K562 (cell line): Measurements from ENCODE around the gene P4HB. TPM values are rescaled to one million over a fixed set of nuclear protein-coding genes. Genes with fewer than 3 reads are reported as not detected.

Experiments used
- ELF2 ChIP-seq: fragments of 250-450 bp; sonication (Bioruptor Pico); IDR thresholded peaks from 2 replicates; pipeline ENCODE4 v1.5.0; 2021; ENCODE audit warnings: mild to moderate bottlenecking
- HMGN3 ChIP-seq: IDR thresholded peaks from 2 replicates; pipeline ENCODE4 v1.6.1; 2011; ENCODE audit warnings: borderline replicate concordance, low read depth, mild to moderate bottlenecking, mixed read lengths, low read length; ENCODE audit not compliant: insufficient read length; ENCODE audit errors: extremely low read depth
- JUND ChIP-seq, 2 experiments: IDR thresholded peaks; 2 replicates in 1 of 2; 3 replicates in 1 of 2; pipeline ENCODE4 v1.6.1; 2011; ENCODE audit warnings: borderline replicate concordance in 2 of 2, low read depth in 2 of 2, low read length in 2 of 2, improper control_type of control experiment in 1 of 2, missing biosample characterization in 1 of 2, missing genetic modification characterization in 1 of 2, missing genetic modification reagents in 1 of 2
- MYC ChIP-seq, 2 experiments: fragments of 250-450 bp in 1 of 2; sonication (Bioruptor Pico) in 1 of 2; IDR thresholded peaks; 2 replicates each; pipeline versions ENCODE4 v1.5.1 to v1.6.1; 2012 to 2021; ENCODE audit warnings: low read depth in 2 of 2, borderline replicate concordance in 1 of 2, improper control_type of control experiment in 1 of 2, low read length in 1 of 2, mild to moderate bottlenecking in 1 of 2, moderate library complexity in 1 of 2
- POLR2H ChIP-seq: IDR thresholded peaks from 2 replicates; pipeline ENCODE4 v1.6.1; 2016; ENCODE audit warnings: missing genetic modification characterization, low read depth, mild to moderate bottlenecking, control low read depth, missing compliant biosample characterization, moderate library complexity
- RBBP5 ChIP-seq: fragments of 200-600 bp; sonication (generic); IDR thresholded peaks from 2 replicates; pipeline ENCODE4 v1.6.1; 2012; ENCODE audit warnings: borderline replicate concordance, mild to moderate bottlenecking, low read length, control low read depth, inconsistent platforms; ENCODE audit not compliant: insufficient read depth, poor library complexity, severe bottlenecking
- SREBF2 ChIP-seq: sonication (generic); formaldehyde crosslinking; IDR thresholded peaks from 2 replicates; pipeline ENCODE4 v1.4.0; 2020; ENCODE audit warnings: mild to moderate bottlenecking, missing genetic modification reagents
- ZFP1 ChIP-seq: fragments of 450-650 bp; formaldehyde crosslinking; IDR thresholded peaks from 2 replicates; pipeline ENCODE4 v1.4.0; 2020; ENCODE audit warnings: mild to moderate bottlenecking, mixed read lengths
- ZNF785 ChIP-seq: fragments of 250-450 bp; sonication (Bioruptor Pico); IDR thresholded peaks from 2 replicates; pipeline ENCODE4 v1.4.0; 2020; ENCODE audit warnings: mild to moderate bottlenecking
- polyA plus RNA-seq, 8 experiments: library from polyadenylated mRNA; depleted of rRNA in 4 of 8; stranded (reverse) in 5 of 8; unstranded in 3 of 8; fragments of >200 nt; fragmentation: Nextera tagmentation in 2 of 8; fragmentation: Illumina TruSeq in 1 of 8; extraction: Ambion mirVana in 2 of 8; extraction: Trizol in 1 of 8; gene quantifications; 2 replicates each; pipeline versions ENCODE4 v1.2.1 to v1.2.3, GENCODE V29; 2011 to 2014; ENCODE audit warnings: inconsistent platforms in 1 of 8, missing spikeins in 1 of 8
- total RNA-seq, 7 experiments: library from RNA; depleted of rRNA in 6 of 7; stranded (reverse); fragments of >200 nt in 6 of 7; fragmentation: Illumina TruSeq in 2 of 7; extraction: Trizol in 2 of 7; gene quantifications; 2 replicates each; pipeline versions ENCODE4 v1.2.1 to v1.2.3, GENCODE V29; 2011 to 2021; ENCODE audit warnings: low replicate concordance in 1 of 7
- TF ChIP-seq, protein P1 (sequence below): fragments of 250-450 bp; sonication (Bioruptor Pico); IDR thresholded peaks from 2 replicates; pipeline ENCODE4 v1.5.0; 2020; ENCODE audit warnings: mild to moderate bottlenecking, borderline replicate concordance
- TF ChIP-seq, protein P2 (sequence below): sonication (generic); formaldehyde crosslinking; IDR thresholded peaks from 2 replicates; pipeline ENCODE4 v1.8.0; 2022; ENCODE audit warnings: mild to moderate bottlenecking, missing genetic modification reagents
- TF ChIP-seq, protein P3 (sequence below), 2 experiments: fragments of 450-650 bp in 1 of 2; sonication (generic) in 1 of 2; formaldehyde crosslinking in 1 of 2; IDR thresholded peaks in 1 of 2; conservative IDR thresholded peaks in 1 of 2; 2 replicates each; pipeline versions ENCODE4 v1.6.1 to v1.8.1; 2016 to 2023; ENCODE audit warnings: mild to moderate bottlenecking in 2 of 2, moderate library complexity in 2 of 2, inconsistent platforms in 1 of 2, missing genetic modification reagents in 1 of 2
- TF ChIP-seq, protein P4 (sequence below): sonication (generic); formaldehyde crosslinking; IDR thresholded peaks from 2 replicates; pipeline ENCODE4 v1.8.0; 2022; ENCODE audit warnings: missing genetic modification reagents, mild to moderate bottlenecking, borderline replicate concordance
- TF ChIP-seq, protein P5 (sequence below): fragments of 250-450 bp; sonication (Bioruptor Pico); IDR thresholded peaks from 2 replicates; pipeline ENCODE4 v1.4.0; 2020; ENCODE audit warnings: mild to moderate bottlenecking, moderate library complexity
- TF ChIP-seq, protein P6 (sequence below): fragments of 450-650 bp; formaldehyde crosslinking; IDR thresholded peaks from 2 replicates; pipeline ENCODE4 v1.4.0; 2020; ENCODE audit warnings: mild to moderate bottlenecking, moderate library complexity

The P4HB gene
- total and polyA plus RNA-seq, 9 of the 15 experiments (the other 6 are each of a cell fraction or from before 2014, with no cell fraction given) = 4.4 to 645 (median 325) TPM

DNA sequence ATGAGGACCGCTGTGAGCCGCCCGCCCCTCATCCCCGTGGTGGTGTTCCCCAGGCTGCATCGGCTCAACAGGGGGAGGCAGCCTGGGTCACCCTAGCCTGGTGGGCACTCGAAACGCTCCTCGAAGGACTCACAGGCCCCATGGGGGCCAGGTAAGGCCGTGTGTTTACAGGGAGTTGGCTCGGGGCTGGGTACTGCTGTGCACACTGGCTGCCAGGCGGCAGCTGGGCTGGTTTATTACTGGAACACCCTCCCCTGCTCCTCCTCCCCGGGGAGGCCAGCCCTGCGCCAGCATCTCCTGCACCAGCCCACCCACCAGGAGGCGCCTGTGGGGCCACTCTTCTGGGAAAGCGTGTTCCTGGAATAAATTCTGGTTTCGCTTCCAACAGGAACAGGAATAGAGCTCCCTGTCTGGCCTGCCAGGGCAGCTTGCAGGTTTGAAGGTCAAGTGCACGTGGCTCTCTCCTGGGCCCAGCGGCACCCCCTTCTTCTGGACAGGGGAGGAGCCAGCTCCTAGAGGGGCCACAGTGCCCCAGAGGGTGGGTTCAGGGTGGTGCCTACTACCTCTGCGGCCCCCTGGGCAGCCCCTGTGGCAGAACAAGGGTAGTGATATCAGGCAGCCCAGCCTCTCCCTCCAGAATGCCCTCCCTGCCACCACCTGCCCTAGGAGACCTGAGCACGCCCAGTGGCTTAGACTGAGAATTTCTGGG, 38.6 kb downstream of the P4HB start (continued):
- TF ChIP-seq, protein P1, sequence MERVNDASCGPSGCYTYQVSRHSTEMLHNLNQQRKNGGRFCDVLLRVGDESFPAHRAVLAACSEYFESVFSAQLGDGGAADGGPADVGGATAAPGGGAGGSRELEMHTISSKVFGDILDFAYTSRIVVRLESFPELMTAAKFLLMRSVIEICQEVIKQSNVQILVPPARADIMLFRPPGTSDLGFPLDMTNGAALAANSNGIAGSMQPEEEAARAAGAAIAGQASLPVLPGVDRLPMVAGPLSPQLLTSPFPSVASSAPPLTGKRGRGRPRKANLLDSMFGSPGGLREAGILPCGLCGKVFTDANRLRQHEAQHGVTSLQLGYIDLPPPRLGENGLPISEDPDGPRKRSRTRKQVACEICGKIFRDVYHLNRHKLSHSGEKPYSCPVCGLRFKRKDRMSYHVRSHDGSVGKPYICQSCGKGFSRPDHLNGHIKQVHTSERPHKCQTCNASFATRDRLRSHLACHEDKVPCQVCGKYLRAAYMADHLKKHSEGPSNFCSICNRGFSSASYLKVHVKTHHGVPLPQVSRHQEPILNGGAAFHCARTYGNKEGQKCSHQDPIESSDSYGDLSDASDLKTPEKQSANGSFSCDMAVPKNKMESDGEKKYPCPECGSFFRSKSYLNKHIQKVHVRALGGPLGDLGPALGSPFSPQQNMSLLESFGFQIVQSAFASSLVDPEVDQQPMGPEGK (CRISPR knock-in tag) = no peak
- TF ChIP-seq, protein P2, sequence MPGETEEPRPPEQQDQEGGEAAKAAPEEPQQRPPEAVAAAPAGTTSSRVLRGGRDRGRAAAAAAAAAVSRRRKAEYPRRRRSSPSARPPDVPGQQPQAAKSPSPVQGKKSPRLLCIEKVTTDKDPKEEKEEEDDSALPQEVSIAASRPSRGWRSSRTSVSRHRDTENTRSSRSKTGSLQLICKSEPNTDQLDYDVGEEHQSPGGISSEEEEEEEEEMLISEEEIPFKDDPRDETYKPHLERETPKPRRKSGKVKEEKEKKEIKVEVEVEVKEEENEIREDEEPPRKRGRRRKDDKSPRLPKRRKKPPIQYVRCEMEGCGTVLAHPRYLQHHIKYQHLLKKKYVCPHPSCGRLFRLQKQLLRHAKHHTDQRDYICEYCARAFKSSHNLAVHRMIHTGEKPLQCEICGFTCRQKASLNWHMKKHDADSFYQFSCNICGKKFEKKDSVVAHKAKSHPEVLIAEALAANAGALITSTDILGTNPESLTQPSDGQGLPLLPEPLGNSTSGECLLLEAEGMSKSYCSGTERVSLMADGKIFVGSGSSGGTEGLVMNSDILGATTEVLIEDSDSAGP (CRISPR knock-in tag) = no peak
- TF ChIP-seq, protein P3, sequence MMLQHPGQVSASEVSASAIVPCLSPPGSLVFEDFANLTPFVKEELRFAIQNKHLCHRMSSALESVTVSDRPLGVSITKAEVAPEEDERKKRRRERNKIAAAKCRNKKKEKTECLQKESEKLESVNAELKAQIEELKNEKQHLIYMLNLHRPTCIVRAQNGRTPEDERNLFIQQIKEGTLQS (IDR thresholded peaks at IDR 0.05) = no peak
- TF ChIP-seq, protein P3 (CRISPR knock-in tag; conservative IDR thresholded peaks at IDR 0.05) = no peak; the same call in 1 of the 2 replicates
- TF ChIP-seq POLR2H (tag) (no peak), ELF2 (CRISPR knock-in tag) (no peak), ZNF785 (no peak), ZFP1 (CRISPR knock-in tag) (no peak), RBBP5 (peak; percentile 83), JUND (IDR thresholded peaks at IDR 0.05; ENCODE audit: borderline replicate concordance, low read depth, low read length) (peak; percentile 55; the same call in 1 of the 2 replicates), JUND (tag; IDR thresholded peaks at IDR 0.05; ENCODE audit: borderline replicate concordance, low read depth, low read length) (peak; percentile 63; the same call in 1 of the 3 replicates), HMGN3 (peak; percentile 43), SREBF2 (no peak), MYC (IDR thresholded peaks at IDR 0.05; ENCODE audit: low read depth, low read length) (peak; percentile 97), MYC (CRISPR knock-in tag; IDR thresholded peaks at IDR 0.05; ENCODE audit: borderline replicate concordance, low read depth) (0 out of 2 replicates have a peak, but pooled peaks have one; percentile 36)
- TF ChIP-seq, protein P4, sequence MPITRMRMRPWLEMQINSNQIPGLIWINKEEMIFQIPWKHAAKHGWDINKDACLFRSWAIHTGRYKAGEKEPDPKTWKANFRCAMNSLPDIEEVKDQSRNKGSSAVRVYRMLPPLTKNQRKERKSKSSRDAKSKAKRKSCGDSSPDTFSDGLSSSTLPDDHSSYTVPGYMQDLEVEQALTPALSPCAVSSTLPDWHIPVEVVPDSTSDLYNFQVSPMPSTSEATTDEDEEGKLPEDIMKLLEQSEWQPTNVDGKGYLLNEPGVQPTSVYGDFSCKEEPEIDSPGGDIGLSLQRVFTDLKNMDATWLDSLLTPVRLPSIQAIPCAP (CRISPR knock-in tag) = no peak
- TF ChIP-seq, protein P5, sequence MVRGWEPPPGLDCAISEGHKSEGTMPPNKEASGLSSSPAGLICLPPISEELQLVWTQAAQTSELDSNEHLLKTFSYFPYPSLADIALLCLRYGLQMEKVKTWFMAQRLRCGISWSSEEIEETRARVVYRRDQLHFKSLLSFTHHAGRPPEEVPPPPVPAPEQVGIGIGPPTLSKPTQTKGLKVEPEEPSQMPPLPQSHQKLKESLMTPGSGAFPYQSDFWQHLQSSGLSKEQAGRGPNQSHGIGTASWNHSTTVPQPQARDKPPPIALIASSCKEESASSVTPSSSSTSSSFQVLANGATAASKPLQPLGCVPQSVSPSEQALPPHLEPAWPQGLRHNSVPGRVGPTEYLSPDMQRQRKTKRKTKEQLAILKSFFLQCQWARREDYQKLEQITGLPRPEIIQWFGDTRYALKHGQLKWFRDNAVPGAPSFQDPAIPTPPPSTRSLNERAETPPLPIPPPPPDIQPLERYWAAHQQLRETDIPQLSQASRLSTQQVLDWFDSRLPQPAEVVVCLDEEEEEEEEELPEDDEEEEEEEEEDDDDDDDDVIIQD (CRISPR knock-in tag) = no peak
- TF ChIP-seq, protein P6, sequence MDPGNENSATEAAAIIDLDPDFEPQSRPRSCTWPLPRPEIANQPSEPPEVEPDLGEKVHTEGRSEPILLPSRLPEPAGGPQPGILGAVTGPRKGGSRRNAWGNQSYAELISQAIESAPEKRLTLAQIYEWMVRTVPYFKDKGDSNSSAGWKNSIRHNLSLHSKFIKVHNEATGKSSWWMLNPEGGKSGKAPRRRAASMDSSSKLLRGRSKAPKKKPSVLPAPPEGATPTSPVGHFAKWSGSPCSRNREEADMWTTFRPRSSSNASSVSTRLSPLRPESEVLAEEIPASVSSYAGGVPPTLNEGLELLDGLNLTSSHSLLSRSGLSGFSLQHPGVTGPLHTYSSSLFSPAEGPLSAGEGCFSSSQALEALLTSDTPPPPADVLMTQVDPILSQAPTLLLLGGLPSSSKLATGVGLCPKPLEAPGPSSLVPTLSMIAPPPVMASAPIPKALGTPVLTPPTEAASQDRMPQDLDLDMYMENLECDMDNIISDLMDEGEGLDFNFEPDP (CRISPR knock-in tag) = no peak
